Skin epidermis (tissue), 12 donors: ENCODE measurements around the gene GAK.

Source experiments
- H3K27ac ChIP-seq, 21 experiments: fragments of 200-600 bp; sonication (generic) in 11 of 21; one replicate each; pipeline ENCODE4 v1.5.0; 2020; ENCODE audit warnings: mild to moderate bottlenecking in 3 of 21, inconsistent platforms in 2 of 21, moderate library complexity in 2 of 21
- H3K4me3 ChIP-seq, 7 experiments: fragments of 200-600 bp; sonication (generic) in 2 of 7; one replicate each; pipeline ENCODE4 v1.5.0; 2020; ENCODE audit warnings: inconsistent platforms in 2 of 7, mild to moderate bottlenecking in 2 of 7, moderate library complexity in 1 of 7

GAK gene

DNA sequence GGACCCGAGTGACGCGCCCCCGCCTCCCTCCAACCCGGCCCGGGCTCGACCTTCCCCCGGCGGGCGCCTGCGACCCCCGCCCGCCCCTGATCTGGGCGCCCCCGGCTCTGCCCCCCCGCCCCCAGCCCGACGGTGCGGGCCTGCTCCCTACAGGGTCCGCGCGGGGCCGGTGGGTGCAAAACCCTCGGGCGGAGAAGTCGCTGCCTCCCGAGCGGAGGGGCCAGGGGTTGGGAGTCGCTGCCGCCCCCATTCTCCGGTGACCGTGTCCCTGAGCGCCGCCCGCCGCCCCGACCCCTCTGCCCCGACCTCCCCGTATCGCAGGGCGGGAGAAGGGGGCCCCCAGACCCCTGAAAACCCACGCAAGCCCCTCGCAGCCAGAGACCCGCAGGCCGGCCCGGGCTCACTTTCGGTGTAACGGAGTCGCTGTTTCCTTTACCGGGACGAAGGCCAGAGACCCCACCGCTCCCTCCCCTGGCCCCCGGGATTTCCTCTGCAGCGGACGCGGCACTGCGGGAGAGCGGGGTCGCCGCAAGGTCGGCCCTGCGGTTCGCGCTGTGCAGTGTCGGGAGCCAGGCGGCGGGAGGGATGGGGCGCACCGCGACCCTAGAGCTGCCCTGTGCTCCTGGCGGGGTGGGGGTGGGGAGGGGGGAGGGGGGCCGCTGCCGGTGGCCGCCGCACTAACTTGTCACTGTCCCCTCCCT, 105.5 kb downstream of the GAK start:
- Histone ChIP-seq H3K27ac (no peak overlapping the region), H3K4me3 (no peak overlapping the region)

DNA sequence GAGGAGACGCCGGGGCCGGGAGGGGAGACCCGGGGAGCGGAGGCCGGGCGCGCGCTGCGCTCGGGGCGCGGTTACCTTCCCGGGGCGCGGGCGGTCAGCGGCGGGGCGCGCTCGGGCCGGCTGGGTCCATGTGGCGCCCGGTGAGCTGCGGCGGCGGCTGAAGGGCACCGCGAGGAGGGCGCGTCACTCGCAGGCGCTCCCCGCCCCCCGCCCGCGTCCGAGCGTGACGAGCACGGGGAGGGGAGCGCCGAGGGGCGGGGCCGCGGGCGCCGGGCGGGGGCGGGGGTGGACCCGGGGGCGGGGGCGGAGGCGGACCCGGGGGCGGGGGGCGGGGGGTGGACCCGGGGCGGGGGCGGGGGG, 106.2 kb downstream of the GAK start, which contains the start of gene CPLX1:
CPLX1 (minus strand) TSS at position 159 of the 360 bp plus-strand sequence. CDS start 1,607 bp downstream, outside the sequence.
- H3K27ac ChIP-seq, result no peak within 1 kb of the TSS
- peak within 1 kb of the TSS in 6 of 7 experiments; percentile 18 to 42 (median 28) for H3K4me3 ChIP-seq

DNA sequence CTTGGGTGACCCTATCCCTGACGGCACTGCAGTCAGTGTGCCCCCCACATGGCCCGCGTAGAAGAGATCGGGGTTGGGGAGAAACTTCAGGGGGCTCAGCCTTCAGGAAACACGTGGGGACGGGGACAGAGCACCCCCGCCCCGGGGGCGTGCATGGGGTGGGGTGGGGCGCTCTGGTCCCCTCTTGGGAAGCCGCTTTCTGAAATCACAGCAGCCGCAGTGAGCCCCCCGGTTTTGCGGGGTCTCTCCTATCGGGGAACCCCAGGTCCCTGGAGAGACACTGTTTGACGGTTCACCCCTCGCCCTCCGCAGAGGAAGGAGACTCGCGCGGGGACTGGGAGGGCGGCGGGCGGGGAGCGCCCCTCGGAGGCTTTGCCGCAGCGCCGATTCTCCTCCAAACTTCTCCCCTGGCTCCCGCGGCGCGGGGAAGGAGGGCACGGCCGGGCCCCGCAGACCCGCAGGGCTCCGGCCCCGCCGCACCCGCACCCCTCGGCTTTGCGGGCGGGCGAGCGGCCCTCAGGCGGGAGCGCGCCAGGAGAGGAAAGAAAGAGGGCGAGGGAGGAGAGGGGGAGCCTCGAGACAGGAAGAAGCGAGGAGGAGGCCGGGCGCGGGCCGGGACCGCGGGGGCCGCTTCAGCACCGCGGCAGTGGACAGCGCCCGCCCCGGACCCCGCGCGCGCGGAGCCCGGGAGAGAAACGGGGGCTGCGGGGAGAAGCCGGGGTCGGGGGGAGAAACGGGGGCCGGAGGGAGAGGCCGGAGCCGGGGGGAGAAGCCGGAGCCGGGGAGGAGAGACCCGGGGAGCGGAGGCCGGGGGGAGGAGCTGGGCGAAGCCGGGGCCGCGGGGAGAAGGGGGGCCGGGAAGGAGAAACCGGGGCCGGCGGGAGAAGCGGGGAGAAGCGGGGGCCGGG, 106.8 kb downstream of the GAK start:
- no peak overlapping the region for H3K27ac ChIP-seq
- H3K4me3 ChIP-seq, result peak overlapping the region in 6 of 7 experiments; percentile 18 to 42 (median 28)

DNA sequence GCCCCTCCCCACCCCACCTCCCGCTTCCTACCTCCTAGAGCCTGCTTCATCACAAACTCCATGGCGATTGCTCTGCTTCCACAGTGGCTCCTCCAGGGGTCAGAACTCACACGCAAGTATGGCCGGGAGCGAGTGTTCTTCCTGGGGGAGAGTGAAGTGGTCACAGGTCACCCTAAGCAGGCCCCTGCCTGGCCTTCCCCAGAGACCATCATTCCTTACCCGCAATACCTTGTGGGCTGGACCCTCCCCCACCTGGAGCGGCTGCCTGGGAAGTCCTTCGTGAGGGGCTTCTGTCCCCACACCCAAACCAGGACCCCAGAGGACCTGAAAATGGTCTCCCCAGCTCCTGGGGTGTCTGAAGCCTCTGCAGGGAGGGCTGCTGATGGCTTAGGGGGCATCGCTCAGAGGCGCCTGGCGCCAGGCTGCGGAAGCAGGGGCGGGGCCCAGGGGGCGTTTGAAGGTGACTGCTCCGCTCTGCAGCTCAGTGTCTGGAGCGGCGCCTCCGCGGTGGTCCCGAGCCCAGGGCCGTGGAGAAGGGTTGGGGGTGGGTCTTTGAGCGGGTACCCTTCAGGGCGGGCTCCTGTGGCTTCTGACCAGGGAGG, 107.6 kb downstream of the GAK start:
- Histone ChIP-seq H3K4me3 (no peak overlapping the region), H3K27ac (no peak overlapping the region)

- Histone ChIP-seq H3K4me3 (no peak overlapping the region), H3K27ac (no peak overlapping the region)
Observed at GRCh38 chr4:823761-824460, 108.2 kb downstream of the GAK start.

DNA sequence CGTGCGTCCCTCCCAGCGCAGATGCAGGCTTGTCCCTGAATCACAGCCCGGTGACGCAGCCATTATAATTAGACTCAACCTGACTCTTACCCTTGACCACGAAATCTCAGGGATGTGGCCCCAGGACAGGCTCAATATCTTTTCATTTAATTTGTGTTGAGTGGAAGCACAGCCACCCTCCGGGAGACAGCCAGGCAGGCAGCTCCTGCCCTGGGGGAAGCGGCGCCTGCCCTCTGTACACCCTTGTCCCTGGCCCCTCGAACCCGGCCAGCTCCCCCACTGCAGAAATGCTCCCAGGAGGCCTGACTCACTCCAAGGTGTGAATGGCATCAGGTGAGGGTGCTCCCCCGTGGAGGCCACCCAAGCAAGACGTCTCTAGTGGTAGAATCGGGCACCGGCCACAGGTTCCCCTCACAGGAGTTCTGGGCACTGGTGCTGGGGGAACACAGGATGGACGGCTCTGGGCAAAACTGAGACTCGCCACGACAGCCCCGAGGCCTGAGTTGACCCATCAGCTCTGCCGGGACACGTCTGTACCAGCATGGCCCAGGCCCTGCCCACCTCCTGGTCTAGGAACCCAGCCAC, 108.8 kb downstream of the GAK start:
- H3K27ac ChIP-seq, result no peak overlapping the region
- no peak overlapping the region for H3K4me3 ChIP-seq

DNA sequence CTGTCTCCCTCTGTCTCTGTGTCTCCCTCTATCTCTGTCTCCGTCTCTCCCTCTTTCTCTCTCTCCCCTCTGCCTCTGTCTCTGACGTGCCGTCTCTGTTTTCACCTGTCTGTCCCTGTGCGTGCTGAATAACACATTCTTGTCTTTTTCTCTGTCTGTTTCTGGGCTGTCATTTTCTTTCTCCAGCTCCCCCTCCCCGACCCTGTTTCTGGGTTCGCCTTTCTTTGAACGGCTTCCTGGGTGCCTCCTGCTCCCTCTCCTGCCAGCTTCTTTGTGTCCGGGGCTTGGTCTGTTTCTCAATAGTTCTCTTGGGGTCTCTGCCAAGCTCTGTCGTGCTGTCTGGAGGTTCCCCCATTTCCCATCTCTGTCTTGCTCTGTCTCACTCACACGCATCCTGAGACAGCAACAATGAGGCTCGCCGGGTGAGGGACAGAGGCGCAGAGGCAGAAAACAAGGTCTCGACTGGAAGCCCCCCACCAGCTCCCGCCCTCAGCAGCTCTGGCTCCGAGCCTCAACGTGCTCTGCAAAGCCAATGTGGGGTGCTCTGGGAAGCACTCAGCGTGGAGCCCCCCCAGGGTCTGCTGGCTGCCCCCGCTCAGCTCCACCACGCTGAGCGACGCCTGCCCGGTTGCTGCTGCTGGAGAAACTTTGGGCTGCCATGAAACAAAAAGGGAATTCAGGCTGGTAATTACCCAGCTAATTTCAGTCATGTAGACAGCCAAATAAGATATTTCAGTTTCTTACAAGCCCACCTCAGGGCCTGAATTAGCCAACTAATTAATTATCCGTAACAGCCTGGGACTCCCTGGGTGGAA, 109.5 kb downstream of the GAK start:
- Histone ChIP-seq H3K4me3 (no peak overlapping the region), H3K27ac (no peak overlapping the region)

GRCh38 chr4:821631-822030, 110.5 kb downstream of the GAK start:
- Histone ChIP-seq H3K27ac (no peak overlapping the region), H3K4me3 (no peak overlapping the region)

- no peak overlapping the region for H3K27ac ChIP-seq
Observed at GRCh38 chr4:821181-821591, 110.9 kb downstream of the GAK start.

GRCh38 chr4:820230-821172, 111.6 kb downstream of the GAK start:
- H3K4me3 ChIP-seq, result no peak overlapping the region

More at GRCh38 chr4:821181-821591, 110.9 kb downstream of the GAK start:
- H3K4me3 ChIP-seq, result no peak overlapping the region

DNA sequence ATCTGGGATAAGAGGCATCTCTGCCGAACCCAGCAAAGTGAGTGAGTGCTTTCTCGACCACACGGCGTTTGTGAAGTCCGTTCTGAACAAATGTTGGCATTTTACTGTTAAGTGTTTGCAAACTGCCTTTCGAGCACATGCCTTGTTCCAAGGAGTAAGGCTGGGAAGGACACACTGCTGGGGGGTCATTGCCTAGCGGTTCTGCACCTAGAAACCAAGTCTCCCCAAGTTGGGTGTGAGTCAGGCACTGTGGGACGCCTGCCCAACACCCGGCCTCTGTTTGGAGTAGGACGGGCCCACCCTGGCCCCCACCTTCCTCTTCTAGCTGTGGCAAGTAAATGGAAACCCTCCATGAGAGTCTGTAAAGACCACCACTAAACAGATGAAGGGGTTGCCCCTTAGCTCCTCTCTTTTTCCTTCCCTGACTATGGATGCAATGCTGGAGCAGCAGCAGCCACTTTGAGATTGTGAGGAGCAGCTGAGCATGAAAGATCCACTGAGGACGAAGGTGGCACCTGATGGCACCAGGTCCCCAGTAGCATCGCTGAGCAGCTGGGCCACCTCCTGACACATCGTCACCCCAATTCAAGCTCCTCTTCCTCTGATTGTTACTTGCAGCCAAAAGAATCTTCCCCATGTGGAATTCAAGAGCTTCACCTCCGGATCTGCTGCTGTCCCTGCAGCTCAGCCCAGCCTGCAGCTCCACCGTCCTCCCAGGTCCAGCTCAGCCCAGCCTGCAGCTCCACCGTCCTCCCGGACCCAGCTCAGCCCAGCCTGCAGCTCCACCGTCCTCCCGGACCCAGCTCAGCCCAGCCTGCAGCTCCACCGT, 112.5 kb downstream of the GAK start:
- no peak overlapping the region for H3K27ac ChIP-seq
- no peak overlapping the region for H3K4me3 ChIP-seq

More at GRCh38 chr4:820230-821172, 111.6 kb downstream of the GAK start:
- no peak overlapping the region for H3K27ac ChIP-seq

DNA sequence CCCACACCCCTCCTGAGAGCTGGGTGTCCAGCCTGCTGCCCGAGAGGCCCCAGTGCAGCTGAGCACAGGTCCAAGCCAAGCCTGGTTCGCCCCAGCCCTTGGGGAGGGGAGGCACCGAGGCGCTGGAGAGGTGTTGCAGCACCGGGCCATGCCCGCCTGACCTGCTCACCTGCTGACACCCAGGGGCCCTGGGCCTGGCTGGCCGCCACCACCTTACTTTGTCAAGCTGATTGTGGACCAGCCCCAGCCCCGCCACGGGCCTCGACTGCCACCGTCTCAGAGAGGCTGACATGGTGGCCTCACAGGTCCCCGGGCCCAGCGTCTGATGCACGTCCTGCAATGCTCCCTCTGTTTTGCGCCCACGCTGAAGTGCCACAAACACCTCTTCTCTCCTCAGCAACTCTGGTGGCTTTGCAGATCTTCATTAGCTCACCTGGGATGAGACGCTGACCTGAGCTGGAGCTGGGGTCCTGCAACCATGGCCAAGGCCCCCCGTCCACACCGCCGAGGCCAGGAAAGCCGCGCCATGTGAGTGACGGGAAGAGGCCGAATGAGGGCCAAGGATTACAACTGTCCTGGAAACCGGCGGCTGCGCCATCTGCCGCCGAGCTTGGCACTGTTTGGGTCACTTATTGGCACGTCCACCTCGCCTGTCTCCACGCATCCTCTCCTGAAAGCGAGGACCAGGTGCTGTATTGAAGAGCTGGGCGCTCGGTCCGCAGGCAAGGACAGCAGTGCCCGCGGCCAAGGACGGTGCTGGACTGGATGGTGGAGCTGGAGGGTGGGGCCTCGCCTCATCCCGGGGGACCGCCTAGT, 113.8 kb downstream of the GAK start:
- no peak overlapping the region for H3K4me3 ChIP-seq
- H3K27ac ChIP-seq, result no peak overlapping the region

GRCh38 chr4:815464-816146, 116.5 kb downstream of the GAK start:
- no peak overlapping the region for H3K27ac ChIP-seq
- H3K4me3 ChIP-seq, result no peak overlapping the region

DNA sequence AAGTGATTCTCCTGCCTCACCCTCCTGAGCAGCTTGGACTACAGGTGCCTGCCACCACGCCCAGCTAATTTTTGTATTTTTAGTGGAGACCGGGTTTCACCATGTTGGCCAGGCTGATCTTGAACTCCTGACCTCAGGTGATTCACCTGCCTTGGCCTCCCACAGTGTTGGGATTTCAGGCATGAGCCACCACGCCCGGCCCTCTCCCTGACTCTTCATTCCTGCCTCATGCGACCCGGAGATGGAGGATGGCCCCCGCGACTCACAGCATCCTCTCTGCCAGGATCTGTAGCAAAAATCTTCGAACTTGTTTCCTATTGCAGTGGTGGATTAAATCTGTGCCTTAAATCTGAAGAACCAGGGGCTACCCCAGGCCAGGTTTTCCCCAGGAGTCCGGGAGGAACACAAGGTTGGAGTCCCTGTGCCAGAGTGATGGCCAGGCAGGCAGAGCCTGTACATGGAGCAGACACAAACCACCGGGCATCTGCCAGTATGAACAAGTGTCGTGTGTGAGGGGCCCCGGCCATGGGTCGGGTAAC, 117.7 kb downstream of the GAK start:
- no peak overlapping the region for H3K27ac ChIP-seq
- H3K4me3 ChIP-seq, result no peak overlapping the region

- H3K4me3 ChIP-seq, result no peak overlapping the region
- no peak overlapping the region for H3K27ac ChIP-seq
Observed at GRCh38 chr4:813900-814299, 118.2 kb downstream of the GAK start.
